Breast epithelium (tissue), 3 donors: Measurements from ENCODE around the gene GPRC6A.

Experiments used
- POLR2A ChIP-seq: fragments of 450-650 bp; IDR thresholded peaks from one replicate; pipeline ENCODE4 v1.6.1; 2016; ENCODE audit warnings: antibody characterized with exemption, mild to moderate bottlenecking, moderate library complexity
- POLR2AphosphoS5 ChIP-seq, 3 donors: sonication (generic); formaldehyde crosslinking; IDR thresholded peaks; one replicate each; pipeline ENCODE4 v1.6.1; 2017; ENCODE audit warnings: antibody characterized with exemption in 3 of 3
- TF ChIP-seq, protein P1 (sequence below), 3 donors: fragments of 450-650 bp; IDR thresholded peaks; one replicate each; pipeline ENCODE4 v1.5.1; 2016 to 2017; ENCODE audit warnings: antibody characterized with exemption in 3 of 3, mild to moderate bottlenecking in 3 of 3, moderate library complexity in 3 of 3

- TF ChIP-seq, protein P1, sequence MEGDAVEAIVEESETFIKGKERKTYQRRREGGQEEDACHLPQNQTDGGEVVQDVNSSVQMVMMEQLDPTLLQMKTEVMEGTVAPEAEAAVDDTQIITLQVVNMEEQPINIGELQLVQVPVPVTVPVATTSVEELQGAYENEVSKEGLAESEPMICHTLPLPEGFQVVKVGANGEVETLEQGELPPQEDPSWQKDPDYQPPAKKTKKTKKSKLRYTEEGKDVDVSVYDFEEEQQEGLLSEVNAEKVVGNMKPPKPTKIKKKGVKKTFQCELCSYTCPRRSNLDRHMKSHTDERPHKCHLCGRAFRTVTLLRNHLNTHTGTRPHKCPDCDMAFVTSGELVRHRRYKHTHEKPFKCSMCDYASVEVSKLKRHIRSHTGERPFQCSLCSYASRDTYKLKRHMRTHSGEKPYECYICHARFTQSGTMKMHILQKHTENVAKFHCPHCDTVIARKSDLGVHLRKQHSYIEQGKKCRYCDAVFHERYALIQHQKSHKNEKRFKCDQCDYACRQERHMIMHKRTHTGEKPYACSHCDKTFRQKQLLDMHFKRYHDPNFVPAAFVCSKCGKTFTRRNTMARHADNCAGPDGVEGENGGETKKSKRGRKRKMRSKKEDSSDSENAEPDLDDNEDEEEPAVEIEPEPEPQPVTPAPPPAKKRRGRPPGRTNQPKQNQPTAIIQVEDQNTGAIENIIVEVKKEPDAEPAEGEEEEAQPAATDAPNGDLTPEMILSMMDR (IDR thresholded peaks at IDR 0.05), result no peak
- TF ChIP-seq POLR2AphosphoS5 (IDR thresholded peaks at IDR 0.05) (no peak), POLR2A (no peak)
Observed at GRCh38 chr6:116797585-116797984, 31.3 kb downstream of the GPRC6A start.
